Measurements from ENCODE around the gene ZC3H18.

- TF ChIP-seq CTCF (IDR thresholded peaks at IDR 0.05; ENCODE audit: low read depth, low read length) = no peak
- no peak for TF ChIP-seq POLR2A (IDR thresholded peaks at IDR 0.05; ENCODE audit: extremely low read depth, insufficient read length)
- no peak for TF ChIP-seq MYC (IDR thresholded peaks at IDR 0.05; ENCODE audit: low read depth, low read length)
- no peak for TF ChIP-seq MAX (IDR thresholded peaks at IDR 0.05; ENCODE audit: low read depth, low read length)
These were observed 25.7 kb downstream of the ZC3H18 start for GRCh38 chr16:88595921-88596320.

Data from NB4 (cell line).